HepG2 (cell line): ENCODE results near the gene PITHD1. TPM values are rescaled to one million over a fixed set of nuclear protein-coding genes. Genes with fewer than 3 reads are reported as not detected.

Experiments
- BCL6 ChIP-seq: IDR thresholded peaks from 2 replicates; pipeline ENCODE4 v1.6.1; 2016; ENCODE audit warnings: missing genetic modification reagents, missing compliant biosample characterization
- FOXK1 ChIP-seq: sonication (generic); formaldehyde crosslinking; IDR thresholded peaks from 2 replicates; pipeline ENCODE4 v1.4.0; 2020; ENCODE audit warnings: low read depth, missing genetic modification reagents, borderline replicate concordance
- HOXA3 ChIP-seq: sonication (generic); formaldehyde crosslinking; IDR thresholded peaks from 2 replicates; pipeline ENCODE4 v1.5.0; 2020; ENCODE audit warnings: missing genetic modification reagents
- ISL2 ChIP-seq: sonication (generic); formaldehyde crosslinking; IDR thresholded peaks from 2 replicates; pipeline ENCODE4 v1.5.0; 2020; ENCODE audit warnings: missing genetic modification reagents
- KDM3A ChIP-seq: IDR thresholded peaks from 2 replicates; pipeline ENCODE4 v1.6.1; 2018; ENCODE audit warnings: low read depth, missing compliant biosample characterization
- KMT2A ChIP-seq: sonication (generic); formaldehyde crosslinking; IDR thresholded peaks from 2 replicates; pipeline ENCODE4 v1.4.0; 2020; ENCODE audit warnings: missing genetic modification reagents
- MIER2 ChIP-seq: IDR thresholded peaks from 2 replicates; pipeline ENCODE4 v1.6.1; 2016; ENCODE audit warnings: missing biosample characterization, missing genetic modification reagents
- PAX8 ChIP-seq: sonication (generic); formaldehyde crosslinking; IDR thresholded peaks from 2 replicates; pipeline ENCODE4 v1.8.0; 2022; ENCODE audit warnings: mild to moderate bottlenecking, missing genetic modification reagents, borderline replicate concordance
- SP140L ChIP-seq: sonication (generic); formaldehyde crosslinking; IDR thresholded peaks from 2 replicates; pipeline ENCODE4 v1.4.0; 2020; ENCODE audit warnings: missing genetic modification reagents, borderline replicate concordance
- SP4 ChIP-seq: sonication (generic); formaldehyde crosslinking; IDR thresholded peaks from 2 replicates; pipeline ENCODE4 v1.8.1; 2023; ENCODE audit warnings: mild to moderate bottlenecking, missing genetic modification reagents
- YEATS4 ChIP-seq: sonication (generic); formaldehyde crosslinking; IDR thresholded peaks from 2 replicates; pipeline ENCODE4 v1.4.0; 2020; ENCODE audit warnings: missing genetic modification reagents, borderline replicate concordance
- ZNF124 ChIP-seq: sonication (generic); formaldehyde crosslinking; IDR thresholded peaks from 2 replicates; pipeline ENCODE4 v1.4.0; 2020; ENCODE audit warnings: missing genetic modification reagents
- ZNF331 ChIP-seq: sonication (generic); formaldehyde crosslinking; IDR thresholded peaks from 2 replicates; pipeline ENCODE4 v1.4.0; 2020; ENCODE audit warnings: missing genetic modification reagents
- ZNF44 ChIP-seq: sonication (generic); formaldehyde crosslinking; IDR thresholded peaks from 2 replicates; pipeline ENCODE4 v1.5.1; 2020; ENCODE audit warnings: mild to moderate bottlenecking, missing genetic modification reagents
- ZNF747 ChIP-seq: sonication (generic); formaldehyde crosslinking; IDR thresholded peaks from 2 replicates; pipeline ENCODE4 v1.8.1; 2023; ENCODE audit warnings: missing genetic modification reagents, mild to moderate bottlenecking, borderline replicate concordance
- polyA plus RNA-seq, 8 experiments: library from polyadenylated mRNA; depleted of rRNA in 3 of 8; stranded (reverse) in 7 of 8; unstranded in 1 of 8; fragments of >200 nt; fragmentation: Illumina TruSeq in 4 of 8; extraction: Trizol in 4 of 8; gene quantifications; 2 replicates each; pipeline versions ENCODE4 v1.2.1 to v1.2.3, GENCODE V29; 2011 to 2016; ENCODE audit warnings: low read depth in 4 of 8, missing spikeins in 1 of 8, mixed read lengths in 1 of 8; ENCODE audit not compliant: insufficient read depth in 1 of 8
- total RNA-seq, 5 experiments: library from RNA; depleted of rRNA; stranded (reverse); fragments of >200 nt; fragmentation: Illumina TruSeq; extraction: Trizol; gene quantifications; 2 replicates each; pipeline ENCODE4 v1.2.3, GENCODE V29; 2016; ENCODE audit warnings: low read depth in 1 of 5
- TF ChIP-seq, protein P1 (sequence below): sonication (generic); formaldehyde crosslinking; IDR thresholded peaks from 2 replicates; pipeline ENCODE4 v1.8.1; 2023; ENCODE audit warnings: mild to moderate bottlenecking, missing genetic modification reagents
- TF ChIP-seq, protein P2 (sequence below): sonication (generic); formaldehyde crosslinking; IDR thresholded peaks from 2 replicates; pipeline ENCODE4 v1.5.0; 2020; ENCODE audit warnings: mild to moderate bottlenecking, missing genetic modification reagents
- TF ChIP-seq, protein P3 (sequence below): sonication (generic); formaldehyde crosslinking; IDR thresholded peaks from 2 replicates; pipeline ENCODE4 v1.5.0; 2020; ENCODE audit warnings: mild to moderate bottlenecking, missing genetic modification reagents, borderline replicate concordance

PITHD1 gene
- total and polyA plus RNA-seq, 2 of the 13 experiments (the other 11 are each of a cell fraction or from before 2014, with no cell fraction given): 28.0 to 37.3 TPM

DNA sequence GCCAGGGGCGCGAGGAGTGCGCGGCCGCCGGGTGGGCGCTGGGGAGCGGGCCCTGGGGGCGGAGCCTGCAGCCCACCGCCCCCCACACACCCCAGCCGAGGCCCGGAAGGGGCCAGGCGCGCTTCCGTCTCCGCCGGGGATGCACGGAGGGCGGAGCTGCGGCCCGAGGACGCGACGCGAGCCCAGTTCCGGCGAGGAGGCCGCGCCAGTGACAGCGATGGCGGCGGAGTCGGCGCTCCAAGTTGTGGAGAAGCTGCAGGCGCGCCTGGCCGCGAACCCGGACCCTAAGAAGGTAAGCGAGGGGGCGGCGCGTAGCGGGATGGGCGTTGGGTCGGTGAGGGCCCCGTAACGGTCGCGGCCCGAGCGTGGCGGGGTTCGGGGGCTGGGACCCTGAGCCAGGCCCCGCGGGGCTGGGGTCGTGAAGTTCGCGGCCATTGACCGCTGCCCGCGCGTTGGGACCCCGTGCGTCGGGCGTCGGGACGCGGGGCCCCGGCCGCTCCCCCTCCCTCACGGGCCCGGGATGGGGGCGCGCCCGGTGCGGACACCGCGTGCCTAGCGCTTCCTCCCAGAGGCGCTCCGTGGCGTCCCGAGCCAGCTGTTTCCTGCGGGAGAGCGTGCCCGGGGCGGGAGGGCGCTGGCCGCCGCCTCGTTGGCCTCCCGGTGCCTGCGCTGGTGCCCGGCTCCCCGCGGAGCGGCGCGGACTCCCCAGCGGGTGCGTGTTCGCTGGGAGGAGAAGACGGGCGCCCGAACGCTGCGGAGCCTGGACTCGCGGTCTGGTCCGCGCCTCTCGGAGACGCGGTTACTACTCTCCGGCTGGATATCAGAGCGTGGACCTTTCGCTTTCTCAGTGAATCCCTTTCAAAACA is 34.7 kb upstream of the PITHD1 start, which contains the start of gene ELOA (continued):
- TF ChIP-seq BCL6 (CRISPR knock-in tag) (0 out of 2 replicates have a peak, but pooled peaks have one; percentile 11), ZNF124 (CRISPR knock-in tag) (0 out of 2 replicates have a peak, but pooled peaks have one; percentile 42), PAX8 (peak; percentile 96; the same call in 1 of the 2 replicates), KDM3A (CRISPR knock-in tag) (0 out of 2 replicates have a peak, but pooled peaks have one; percentile 22), HOXA3 (CRISPR knock-in tag) (peak; percentile 84), ISL2 (CRISPR knock-in tag) (0 out of 2 replicates have a peak, but pooled peaks have one; percentile 16), KMT2A (CRISPR knock-in tag) (peak; percentile 84), SP140L (CRISPR knock-in tag) (no peak), YEATS4 (CRISPR knock-in tag) (peak; percentile 83), ZNF44 (no peak), FOXK1 (peak; percentile 49; the same call in 1 of the 2 replicates), MIER2 (CRISPR knock-in tag) (0 out of 2 replicates have a peak, but pooled peaks have one; percentile 21), SP4 (CRISPR knock-in tag) (peak; percentile 85), ZNF331 (CRISPR knock-in tag) (peak; percentile 67), ZNF747 (CRISPR knock-in tag) (0 out of 2 replicates have a peak, but pooled peaks have one; percentile 39)
- TF ChIP-seq, protein P1, sequence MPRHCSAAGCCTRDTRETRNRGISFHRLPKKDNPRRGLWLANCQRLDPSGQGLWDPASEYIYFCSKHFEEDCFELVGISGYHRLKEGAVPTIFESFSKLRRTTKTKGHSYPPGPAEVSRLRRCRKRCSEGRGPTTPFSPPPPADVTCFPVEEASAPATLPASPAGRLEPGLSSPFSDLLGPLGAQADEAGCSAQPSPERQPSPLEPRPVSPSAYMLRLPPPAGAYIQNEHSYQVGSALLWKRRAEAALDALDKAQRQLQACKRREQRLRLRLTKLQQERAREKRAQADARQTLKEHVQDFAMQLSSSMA (CRISPR knock-in tag): 0 out of 2 replicates have a peak, but pooled peaks have one; percentile 66
- TF ChIP-seq, protein P2, sequence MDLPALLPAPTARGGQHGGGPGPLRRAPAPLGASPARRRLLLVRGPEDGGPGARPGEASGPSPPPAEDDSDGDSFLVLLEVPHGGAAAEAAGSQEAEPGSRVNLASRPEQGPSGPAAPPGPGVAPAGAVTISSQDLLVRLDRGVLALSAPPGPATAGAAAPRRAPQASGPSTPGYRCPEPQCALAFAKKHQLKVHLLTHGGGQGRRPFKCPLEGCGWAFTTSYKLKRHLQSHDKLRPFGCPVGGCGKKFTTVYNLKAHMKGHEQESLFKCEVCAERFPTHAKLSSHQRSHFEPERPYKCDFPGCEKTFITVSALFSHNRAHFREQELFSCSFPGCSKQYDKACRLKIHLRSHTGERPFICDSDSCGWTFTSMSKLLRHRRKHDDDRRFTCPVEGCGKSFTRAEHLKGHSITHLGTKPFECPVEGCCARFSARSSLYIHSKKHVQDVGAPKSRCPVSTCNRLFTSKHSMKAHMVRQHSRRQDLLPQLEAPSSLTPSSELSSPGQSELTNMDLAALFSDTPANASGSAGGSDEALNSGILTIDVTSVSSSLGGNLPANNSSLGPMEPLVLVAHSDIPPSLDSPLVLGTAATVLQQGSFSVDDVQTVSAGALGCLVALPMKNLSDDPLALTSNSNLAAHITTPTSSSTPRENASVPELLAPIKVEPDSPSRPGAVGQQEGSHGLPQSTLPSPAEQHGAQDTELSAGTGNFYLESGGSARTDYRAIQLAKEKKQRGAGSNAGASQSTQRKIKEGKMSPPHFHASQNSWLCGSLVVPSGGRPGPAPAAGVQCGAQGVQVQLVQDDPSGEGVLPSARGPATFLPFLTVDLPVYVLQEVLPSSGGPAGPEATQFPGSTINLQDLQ (CRISPR knock-in tag): 0 out of 2 replicates have a peak, but pooled peaks have one; percentile 38
- TF ChIP-seq, protein P3, sequence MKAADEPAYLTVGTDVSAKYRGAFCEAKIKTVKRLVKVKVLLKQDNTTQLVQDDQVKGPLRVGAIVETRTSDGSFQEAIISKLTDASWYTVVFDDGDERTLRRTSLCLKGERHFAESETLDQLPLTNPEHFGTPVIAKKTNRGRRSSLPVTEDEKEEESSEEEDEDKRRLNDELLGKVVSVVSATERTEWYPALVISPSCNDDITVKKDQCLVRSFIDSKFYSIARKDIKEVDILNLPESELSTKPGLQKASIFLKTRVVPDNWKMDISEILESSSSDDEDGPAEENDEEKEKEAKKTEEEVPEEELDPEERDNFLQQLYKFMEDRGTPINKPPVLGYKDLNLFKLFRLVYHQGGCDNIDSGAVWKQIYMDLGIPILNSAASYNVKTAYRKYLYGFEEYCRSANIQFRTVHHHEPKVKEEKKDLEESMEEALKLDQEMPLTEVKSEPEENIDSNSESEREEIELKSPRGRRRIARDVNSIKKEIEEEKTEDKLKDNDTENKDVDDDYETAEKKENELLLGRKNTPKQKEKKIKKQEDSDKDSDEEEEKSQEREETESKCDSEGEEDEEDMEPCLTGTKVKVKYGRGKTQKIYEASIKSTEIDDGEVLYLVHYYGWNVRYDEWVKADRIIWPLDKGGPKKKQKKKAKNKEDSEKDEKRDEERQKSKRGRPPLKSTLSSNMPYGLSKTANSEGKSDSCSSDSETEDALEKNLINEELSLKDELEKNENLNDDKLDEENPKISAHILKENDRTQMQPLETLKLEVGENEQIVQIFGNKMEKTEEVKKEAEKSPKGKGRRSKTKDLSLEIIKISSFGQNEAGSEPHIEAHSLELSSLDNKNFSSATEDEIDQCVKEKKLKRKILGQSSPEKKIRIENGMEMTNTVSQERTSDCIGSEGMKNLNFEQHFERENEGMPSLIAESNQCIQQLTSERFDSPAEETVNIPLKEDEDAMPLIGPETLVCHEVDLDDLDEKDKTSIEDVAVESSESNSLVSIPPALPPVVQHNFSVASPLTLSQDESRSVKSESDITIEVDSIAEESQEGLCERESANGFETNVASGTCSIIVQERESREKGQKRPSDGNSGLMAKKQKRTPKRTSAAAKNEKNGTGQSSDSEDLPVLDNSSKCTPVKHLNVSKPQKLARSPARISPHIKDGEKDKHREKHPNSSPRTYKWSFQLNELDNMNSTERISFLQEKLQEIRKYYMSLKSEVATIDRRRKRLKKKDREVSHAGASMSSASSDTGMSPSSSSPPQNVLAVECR: peak; percentile 94
